IPS-18c (cell line): ENCODE measurements around the gene SPPL3.
"Not testable (repeated sequence)": the region's sequence is repeated elsewhere in the genome, so short reads cannot be mapped to it uniquely, and the experiment has no call there.

Experiments
- H3K4me3 ChIP-seq: 2 replicates; pipeline ENCODE4 v1.7.0; 2013; ENCODE audit warnings: low read depth, mild to moderate bottlenecking, low read length, moderate library complexity; ENCODE audit not compliant: insufficient read depth
- H3K9me3 ChIP-seq: one replicate; pipeline ENCODE4 v1.6.1; 2013; ENCODE audit warnings: mild to moderate bottlenecking, low read length, moderate library complexity; ENCODE audit not compliant: control insufficient read depth, insufficient read depth

The SPPL3 gene

DNA sequence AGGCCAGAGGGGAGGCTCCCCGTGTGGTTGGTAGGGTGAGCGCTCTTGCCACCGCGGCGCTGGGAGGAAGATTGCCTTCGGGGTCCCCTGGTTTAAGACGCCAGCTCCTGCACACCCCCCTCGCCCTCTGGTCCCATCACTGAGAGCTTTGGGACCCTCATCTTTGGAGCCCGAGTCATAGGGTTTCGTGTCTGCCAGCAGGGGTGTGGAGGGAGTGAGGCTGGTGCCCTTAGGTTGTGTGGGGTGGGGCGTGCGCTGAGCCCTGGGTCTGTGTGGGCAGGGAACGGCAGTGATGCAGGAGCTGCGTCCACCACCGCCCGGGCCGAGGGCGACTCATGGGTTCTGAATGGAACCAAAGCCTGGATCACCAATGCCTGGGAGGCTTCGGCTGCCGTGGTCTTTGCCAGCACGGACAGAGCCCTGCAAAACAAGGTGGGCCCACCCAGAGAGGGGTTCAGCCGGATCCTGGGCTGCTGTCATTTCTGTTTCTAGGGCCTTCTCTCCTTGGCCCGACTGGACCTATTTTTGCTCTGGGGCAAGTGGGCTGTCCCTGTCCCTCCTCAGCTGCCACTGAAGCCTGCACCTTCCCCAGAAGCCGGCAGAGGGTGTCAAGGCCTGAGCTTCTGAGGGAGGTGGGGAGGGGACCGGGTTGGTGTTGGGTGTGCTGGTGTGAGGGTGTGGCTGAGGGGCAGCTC lies 166.5 kb downstream of the SPPL3 start:
- Histone ChIP-seq H3K9me3 (peaks cover 2% of the 10 kb centered on the region), H3K4me3 (no peak overlapping the region)

DNA sequence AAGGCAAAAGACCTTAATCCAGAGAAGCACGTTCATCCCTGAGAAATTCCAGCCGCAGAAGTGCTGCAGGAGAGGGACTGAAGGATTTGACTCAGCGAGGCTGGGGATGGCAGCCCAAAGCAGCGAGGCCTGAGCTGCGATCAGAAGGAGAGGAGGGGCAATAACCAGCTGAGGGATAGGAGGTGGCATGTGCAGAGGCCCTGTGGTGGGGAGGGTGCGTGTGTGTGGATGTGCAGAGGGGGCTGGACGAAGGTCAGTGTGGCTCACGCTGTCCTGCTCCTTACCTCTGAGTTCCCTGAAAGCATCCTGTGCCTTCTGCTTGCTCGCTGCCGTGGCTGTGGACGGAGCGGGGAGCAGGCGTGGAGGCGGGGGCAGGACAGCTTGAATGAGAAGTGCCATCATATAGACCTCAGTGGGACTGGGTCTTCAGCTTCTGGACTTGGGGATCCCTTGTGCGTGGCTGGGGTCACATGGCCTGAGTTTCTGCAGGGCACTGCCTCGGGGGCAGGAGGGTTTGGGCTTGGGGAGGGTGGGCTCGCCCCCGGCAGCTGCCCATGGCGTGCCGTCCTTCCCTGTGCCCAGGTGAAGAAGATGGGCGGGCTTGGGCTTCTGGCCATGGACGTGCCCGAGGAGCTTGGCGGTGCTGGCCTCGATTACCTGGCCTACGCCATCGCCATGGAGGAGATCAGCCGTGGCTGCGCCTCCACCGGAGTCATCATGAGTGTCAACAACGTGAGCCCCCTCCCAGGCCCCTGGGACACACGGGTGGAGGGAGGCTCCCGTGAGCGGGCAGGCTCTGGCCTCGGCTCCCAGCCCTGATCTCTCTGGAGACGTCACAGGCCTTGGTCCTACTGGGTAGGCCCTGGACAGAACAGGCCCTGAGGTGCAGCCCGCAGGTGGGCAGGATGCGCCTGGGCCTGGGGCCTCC lies 167.5 kb downstream of the SPPL3 start:
- peaks cover 2% of the 10 kb centered on the region for H3K9me3 ChIP-seq
- H3K4me3 ChIP-seq = no peak overlapping the region

DNA sequence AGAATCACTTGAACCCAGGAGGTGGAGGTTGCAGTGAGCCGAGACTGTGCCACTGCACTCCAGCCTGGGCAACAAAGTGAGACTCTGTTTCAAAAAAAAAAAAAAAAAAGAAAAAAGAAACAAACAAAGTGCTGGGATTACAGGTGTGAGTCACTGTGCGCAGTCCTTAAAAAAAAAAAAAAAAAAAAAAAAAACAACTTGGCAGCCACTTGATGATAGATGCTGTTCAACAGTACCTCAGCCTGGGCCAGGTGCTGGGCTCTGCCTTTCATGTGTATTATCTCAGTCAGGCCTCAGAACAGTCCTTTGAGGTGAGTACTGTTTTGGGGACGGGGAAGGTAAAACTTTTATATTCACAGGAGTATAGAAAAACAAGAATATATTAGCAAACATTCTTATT lies 169.0 kb downstream of the SPPL3 start:
- Histone ChIP-seq H3K4me3 (no peak overlapping the region), H3K9me3 (peaks cover 2% of the 10 kb centered on the region)

DNA sequence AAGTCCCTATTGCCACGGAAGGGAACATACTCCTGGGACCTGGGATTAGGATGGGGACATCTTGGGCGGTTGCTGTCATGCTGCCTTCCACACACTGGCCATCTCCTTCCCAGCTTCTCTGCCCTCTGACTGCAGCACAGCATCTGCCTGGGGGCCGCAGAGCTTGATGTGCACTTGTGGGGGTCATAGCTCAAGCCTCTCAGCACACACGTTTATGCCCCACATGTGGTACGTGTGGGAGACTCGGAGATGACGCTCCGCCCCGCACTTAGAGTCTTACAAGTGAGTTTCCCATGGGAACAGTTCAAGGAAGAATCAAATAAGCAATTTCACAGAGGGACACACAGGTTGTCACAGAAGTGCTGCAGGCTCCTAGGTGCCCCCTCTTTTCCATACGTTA lies 169.9 kb downstream of the SPPL3 start:
- Histone ChIP-seq H3K4me3 (no peak overlapping the region), H3K9me3 (peaks cover 2% of the 10 kb centered on the region)

DNA sequence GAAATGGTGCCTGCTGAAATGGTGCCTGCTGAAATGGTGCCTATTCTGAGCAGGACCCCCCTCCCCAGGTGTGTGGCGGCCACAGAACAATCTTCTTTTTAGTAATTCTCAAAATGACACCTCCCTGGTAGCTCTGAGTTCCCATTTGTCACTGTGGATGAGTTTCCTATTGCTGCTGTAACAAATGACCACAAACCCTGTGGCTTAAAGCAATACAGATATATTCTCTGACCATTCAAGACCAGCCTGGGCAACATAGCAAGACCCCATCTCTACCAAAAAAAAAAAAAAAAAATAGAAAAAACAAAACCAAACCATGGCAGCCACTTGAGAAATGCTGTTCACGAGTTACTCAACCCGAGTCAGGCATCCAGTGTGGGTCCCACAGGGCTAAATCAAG lies 170.6 kb downstream of the SPPL3 start:
- Histone ChIP-seq H3K9me3 (peaks cover 2% of the 10 kb centered on the region), H3K4me3 (no peak overlapping the region)

DNA sequence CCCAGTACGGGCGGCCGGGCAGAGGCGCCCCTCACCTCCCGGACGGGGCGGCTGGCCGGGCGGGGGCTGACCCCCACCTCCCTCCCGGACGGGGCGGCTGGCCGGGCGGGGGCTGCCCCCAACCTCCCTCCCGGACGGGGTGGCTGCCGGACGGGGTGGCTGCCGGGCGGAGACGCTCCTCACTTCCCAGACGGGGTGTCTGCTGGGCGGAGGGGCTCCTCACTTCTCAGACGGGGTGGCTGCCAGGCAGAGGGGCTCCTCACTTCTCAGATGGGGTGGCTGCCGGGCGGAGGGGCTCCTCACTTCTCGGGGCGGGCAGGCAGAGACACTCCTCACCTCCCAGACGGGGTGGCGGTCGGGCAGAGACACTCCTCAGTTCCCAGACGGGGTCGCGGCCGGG lies 172.0 kb downstream of the SPPL3 start:
- not testable (repeated sequence) for H3K9me3 ChIP-seq, H3K4me3 ChIP-seq

DNA sequence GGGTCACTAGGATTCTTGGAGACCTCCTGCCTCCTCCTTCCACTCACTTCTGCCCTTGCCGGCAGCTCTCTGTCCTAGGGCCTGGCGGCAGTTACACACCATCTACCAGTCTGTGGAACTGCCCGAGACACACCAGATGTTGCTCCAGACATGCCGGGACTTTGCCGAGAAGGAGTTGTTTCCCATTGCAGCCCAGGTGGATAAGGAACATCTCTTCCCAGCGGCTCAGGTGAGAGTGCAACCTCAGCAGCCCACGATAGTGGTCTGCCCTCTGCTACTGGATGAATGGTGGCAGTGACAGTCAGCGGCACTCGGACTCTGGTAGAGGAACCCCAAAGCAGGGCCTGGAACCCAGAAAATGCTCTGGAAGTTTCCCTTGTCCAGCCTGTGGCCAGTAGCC lies 177.2 kb downstream of the SPPL3 start:
- no peak overlapping the region for H3K4me3 ChIP-seq
- H3K9me3 ChIP-seq = no peaks in the 10 kb centered on the region

DNA sequence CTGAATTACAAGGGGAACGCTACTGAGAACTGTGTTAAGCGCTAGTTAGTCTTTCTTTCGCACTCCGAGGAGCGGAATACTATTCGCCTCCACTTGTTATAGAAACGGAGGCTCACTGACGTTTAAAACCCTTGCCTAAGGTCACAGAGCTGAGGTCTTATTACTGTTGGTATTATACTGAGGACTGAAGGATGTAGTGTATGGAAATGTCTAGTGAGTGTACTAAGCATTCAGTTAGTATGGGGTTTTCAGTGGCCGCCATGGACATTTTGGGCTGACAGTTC lies 177.7 kb downstream of the SPPL3 start:
- H3K4me3 ChIP-seq = peak overlapping the region; percentile 74; the same call in 1 of the 2 replicates
- H3K9me3 ChIP-seq = no peaks in the 10 kb centered on the region

DNA sequence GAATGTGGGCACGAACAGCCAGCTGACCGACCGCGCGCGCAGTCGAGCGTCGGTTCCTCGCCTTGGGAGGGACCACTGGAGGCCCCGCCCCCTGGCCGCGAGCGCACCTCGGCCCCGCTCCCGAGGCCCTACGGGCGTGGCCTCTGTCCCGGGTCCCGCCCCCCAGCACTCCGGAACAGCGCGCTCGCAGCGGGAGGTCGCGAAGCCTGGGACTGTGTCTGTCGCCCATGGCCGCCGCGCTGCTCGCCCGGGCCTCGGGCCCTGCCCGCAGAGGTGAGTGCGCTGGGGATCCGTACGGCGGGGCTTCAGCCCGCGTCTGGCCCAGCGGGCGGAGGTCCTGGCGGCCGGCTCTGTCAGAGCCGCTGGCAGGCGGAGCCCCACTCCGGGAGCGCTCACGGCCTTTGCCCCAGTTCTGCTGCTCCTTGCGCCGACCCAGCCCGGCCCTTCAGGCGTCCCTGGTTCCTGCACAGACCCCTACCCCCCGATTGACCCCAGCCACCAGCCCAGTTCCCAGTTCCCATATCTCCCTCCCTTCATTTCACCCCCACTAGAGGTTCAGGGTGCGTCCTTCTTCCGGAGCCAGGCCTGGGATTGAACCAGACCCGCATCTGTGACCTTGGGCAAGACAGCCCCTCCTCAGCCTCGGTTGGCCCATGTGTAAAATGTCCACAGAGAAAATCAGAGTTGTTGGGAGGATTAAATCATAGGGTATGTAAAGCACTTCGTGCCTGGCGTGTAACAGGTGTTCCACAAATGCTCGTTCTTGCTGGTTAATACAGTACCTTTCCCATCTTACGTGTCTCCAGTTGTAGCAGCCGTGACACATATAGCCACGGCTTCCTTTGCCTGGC lies 178.3 kb downstream of the SPPL3 start, which contains the start of gene ACADS:
ACADS (plus strand) TSS at position 168 of the 851 bp plus-strand sequence; CDS start at position 228, 60 bp downstream.
- H3K9me3 ChIP-seq = no peaks in the 10 kb centered on the region

DNA sequence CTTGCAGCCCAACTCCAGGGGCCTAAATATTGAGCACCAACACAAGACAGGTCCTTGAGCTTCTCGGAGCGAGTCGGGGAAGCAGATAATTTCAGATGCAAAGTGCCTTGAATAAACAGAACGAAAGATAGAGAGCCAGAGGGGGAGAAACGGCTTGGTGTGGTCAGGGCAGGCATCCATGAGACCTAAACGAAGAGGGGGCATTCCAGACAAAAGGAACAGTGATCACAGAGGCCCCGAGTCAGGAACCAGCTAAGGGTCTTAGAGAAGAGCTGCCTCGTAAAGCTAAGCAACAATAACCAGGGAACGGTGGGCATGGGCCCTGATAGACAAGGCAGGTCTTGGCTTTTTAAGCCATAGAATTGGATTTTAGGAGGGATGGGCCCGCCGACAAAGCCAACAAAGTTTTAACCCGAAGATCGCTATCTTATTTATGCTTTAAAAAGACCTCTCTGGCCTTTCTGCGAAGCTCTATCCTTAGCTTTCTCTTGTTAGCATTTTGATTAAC lies 179.0 kb downstream of the SPPL3 start:
- Histone ChIP-seq H3K4me3 (peak overlapping the region; percentile 74), H3K9me3 (no peaks in the 10 kb centered on the region)

More for the DNA sequence above, 178.3 kb downstream of the SPPL3 start, which contains the start of gene ACADS:
- H3K4me3 ChIP-seq = peak within 1 kb of the TSS; percentile 74

DNA sequence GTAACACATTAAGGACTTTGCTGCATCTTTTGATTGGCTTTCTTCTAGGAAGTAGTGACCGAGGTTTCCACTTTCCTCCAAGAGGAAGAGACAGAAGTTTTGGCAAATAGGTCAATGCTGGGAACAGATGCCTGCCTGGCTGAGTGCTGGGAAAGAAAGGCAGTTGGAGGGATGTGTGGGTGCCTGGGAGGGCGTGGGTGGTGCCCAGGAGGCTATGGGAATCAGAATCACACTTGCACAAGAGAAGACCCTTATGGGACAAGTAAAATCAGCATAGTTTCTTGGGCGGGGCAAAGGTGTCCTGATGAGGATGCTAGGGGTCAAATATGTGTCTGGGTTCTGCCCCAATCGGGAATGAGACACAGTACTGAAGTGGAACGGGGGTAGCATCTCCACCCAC lies 179.4 kb downstream of the SPPL3 start:
- Histone ChIP-seq H3K4me3 (peak overlapping the region; percentile 74; the same call in 1 of the 2 replicates), H3K9me3 (no peaks in the 10 kb centered on the region)

DNA sequence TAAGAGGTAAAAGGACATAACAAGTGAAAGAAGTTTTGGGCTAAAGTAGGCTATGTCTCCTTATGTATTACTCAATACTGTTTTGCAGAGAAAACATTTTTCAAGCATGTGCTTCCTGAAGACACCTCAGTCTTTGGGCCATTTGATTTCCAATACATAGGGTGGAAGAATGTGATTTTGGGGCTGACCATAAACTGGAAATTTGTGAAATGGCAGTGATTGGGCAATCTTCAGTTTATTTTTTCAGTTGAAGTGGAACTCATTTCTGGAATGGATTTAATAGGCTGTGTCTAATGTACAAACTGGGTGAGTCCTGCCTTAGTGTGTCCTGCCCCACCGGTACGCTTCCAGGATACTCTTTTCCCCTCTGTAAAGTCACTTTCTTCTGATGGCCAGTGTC lies 181.4 kb downstream of the SPPL3 start:
- Histone ChIP-seq H3K9me3 (peaks cover 2% of the 10 kb centered on the region), H3K4me3 (no peak overlapping the region)

DNA sequence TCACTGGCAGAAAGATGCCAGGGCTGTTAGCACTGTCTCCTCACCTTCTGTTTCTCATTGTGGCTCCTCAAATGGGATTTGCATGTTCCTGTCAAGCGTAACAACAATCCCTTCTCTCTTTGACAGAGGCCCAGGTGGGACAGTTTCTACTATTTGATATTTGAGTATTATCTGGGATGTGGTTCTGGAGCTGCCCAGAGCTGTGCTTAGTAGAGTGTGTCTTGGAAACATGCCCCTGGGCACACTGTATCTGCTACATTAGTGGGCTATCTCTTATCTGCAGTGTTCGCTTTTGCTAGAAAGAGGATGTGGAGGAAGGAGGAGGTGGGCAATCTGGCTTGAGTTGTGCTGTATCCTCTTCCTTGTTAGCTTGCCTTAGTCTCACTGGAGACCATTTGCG lies 182.3 kb downstream of the SPPL3 start:
- Histone ChIP-seq H3K4me3 (no peak overlapping the region), H3K9me3 (peaks cover 2% of the 10 kb centered on the region)

DNA sequence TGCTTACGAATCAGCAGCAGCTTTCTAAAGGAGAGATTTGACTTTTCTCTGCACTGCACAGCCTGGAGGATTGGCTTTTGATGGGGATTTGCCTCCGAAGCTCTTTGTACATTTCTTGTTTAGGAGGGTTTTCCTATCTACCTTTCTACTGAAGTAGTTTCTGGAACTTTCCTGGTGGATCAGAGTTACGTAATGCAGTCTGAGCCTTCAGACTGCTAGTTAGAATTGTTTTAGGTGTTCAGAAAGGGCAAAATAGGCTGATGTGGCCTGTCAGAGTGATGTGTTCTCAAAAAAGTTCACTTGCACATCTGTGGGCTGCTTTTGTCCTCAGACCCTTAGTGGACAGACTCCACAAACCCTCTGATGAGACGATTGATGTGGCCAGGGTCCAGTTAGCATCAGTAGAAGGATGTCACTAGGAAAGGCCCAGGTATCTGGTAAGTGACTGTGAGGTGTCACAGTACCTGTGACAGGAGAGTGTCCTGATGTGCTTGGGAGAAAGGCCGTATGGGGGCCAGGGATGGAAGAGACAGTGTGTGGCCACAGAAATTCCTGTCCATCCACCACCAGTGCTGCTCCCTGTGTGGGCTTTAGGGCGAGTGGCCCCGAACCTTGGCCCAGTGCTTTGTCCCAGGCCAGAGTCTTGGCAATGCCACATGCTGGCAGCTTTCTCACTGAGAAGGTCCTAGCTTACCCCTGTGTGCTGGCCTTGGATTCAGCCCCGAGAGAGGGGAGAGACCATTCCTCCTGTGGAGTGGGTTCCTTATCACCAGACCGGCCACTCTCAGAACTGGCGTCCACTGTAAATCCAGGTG lies 183.0 kb downstream of the SPPL3 start:
- Histone ChIP-seq H3K9me3 (peaks cover 2% of the 10 kb centered on the region), H3K4me3 (no peak overlapping the region)

DNA sequence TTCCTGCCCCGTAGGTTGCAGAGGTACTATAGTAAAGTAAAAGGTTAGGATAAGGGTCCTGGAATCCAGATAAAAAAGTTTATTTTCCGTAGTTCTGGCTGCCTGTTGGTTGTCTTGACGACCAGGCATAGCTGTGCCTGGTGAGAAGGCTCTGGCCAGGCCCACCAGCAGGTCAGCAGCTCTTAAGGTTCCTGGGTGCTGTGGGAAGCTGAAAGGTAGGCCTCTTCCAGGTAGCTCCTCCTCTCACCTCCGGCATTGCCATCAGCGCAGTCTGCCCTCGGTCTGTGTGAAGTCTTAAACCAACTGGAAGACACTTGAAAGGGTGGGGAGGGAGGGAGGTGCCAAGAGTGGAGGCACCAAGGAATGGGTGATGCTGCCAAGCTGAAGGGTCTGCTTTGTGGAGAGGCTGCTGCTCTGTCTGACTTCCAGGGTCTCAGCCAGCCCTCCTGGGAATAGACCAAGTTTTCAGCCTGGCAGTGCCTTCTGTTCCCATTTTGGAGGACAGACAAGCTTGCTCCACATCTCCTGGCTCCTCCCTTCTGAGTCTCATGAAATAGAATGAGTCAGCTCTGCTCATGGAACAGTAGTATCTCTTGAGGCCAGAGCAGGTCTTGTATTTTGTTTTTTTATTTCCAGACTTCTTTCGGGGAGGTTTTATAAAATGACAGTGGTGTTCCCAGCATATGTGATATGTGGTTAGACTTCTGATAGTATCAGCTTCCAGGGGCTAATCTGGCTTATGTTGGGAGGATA lies 183.7 kb downstream of the SPPL3 start:
- H3K4me3 ChIP-seq = no peak overlapping the region
- peaks cover 2% of the 10 kb centered on the region for H3K9me3 ChIP-seq
